ENCODE results near the gene PPP1R1A.

DNA sequence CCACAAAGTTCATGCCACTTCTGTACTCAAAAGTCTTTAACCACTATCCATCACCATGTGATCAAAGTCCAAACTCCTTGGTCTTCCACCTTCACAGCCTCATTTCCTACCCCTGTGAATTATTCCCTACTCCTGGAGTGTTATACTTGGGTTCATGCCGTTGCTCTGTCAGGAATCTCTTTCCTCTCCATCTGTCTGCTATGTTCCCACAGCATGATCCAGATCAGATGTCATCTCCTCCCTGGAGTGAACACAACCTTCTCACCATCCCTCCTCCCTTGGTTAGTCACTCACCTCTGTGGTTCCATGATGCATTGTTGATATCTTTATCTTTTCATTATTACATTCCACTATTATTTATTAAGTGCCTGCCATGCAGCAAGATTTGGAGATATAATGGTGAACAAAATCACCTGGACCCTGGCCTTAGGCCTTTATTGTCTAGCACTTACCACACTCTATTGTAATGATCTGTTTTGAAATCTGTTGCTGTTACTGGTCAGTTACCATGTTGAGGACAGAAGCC lies 23.8 kb upstream of the PPP1R1A start:
- TF ChIP-seq, protein P1, sequence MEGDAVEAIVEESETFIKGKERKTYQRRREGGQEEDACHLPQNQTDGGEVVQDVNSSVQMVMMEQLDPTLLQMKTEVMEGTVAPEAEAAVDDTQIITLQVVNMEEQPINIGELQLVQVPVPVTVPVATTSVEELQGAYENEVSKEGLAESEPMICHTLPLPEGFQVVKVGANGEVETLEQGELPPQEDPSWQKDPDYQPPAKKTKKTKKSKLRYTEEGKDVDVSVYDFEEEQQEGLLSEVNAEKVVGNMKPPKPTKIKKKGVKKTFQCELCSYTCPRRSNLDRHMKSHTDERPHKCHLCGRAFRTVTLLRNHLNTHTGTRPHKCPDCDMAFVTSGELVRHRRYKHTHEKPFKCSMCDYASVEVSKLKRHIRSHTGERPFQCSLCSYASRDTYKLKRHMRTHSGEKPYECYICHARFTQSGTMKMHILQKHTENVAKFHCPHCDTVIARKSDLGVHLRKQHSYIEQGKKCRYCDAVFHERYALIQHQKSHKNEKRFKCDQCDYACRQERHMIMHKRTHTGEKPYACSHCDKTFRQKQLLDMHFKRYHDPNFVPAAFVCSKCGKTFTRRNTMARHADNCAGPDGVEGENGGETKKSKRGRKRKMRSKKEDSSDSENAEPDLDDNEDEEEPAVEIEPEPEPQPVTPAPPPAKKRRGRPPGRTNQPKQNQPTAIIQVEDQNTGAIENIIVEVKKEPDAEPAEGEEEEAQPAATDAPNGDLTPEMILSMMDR (IDR thresholded peaks at IDR 0.05 in 8 of 11, conservative IDR thresholded peaks at IDR 0.05 in 3 of 11), result no peak
- TF ChIP-seq POLR2A (IDR thresholded peaks at IDR 0.05), result no peak
